Activated naive CD8-positive, alpha-beta T cell (primary cell): ENCODE data around the gene CLDN9.

Experiments used
- H3K27ac Mint-ChIP-seq: one replicate; pipeline ENCODE4 v1.8.0; 2021; ENCODE audit warnings: mixed read lengths
- H3K27me3 Mint-ChIP-seq: one replicate; pipeline ENCODE4 v1.8.0; 2021; ENCODE audit warnings: mixed read lengths
- H3K36me3 Mint-ChIP-seq: one replicate; pipeline ENCODE4 v1.8.0; 2021; ENCODE audit warnings: mixed read lengths
- H3K4me1 Mint-ChIP-seq: one replicate; pipeline ENCODE4 v1.8.0; 2021; ENCODE audit warnings: low read depth, mixed read lengths
- H3K4me3 Mint-ChIP-seq: one replicate; pipeline ENCODE4 v1.8.0; 2021; ENCODE audit warnings: mild to moderate bottlenecking, mixed read lengths
- H3K9me3 Mint-ChIP-seq: one replicate; pipeline ENCODE4 v1.8.0; 2021; ENCODE audit warnings: low read depth, mixed read lengths

CLDN9 gene

DNA sequence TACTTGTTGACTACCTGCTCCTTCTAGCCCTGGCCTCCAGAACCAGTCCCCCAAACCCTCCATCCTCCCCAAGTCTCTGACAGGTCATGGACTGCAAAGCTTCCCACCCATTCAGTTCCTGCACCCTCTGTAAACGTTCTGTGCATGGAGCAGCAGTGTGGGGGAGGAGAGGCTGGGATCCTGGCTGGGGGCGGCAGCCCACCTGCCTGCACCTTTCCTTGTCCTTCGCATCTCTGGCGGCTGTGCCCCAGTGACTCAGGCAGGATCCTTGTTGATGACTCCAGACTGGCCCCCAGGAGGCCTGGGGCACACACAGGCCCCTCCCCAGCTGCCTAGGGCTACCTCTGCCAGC is 30.8 kb upstream of the CLDN9 start:
- Mint-ChIP-seq H3K9me3 (no peaks in the 10 kb centered on the region), H3K27me3 (no peaks in the 10 kb centered on the region), H3K4me1 (peaks cover 5% of the 10 kb centered on the region), H3K4me3 (peak overlapping the region; percentile 82), H3K36me3 (no peaks in the 10 kb centered on the region), H3K27ac (peak overlapping the region; percentile 71)

DNA sequence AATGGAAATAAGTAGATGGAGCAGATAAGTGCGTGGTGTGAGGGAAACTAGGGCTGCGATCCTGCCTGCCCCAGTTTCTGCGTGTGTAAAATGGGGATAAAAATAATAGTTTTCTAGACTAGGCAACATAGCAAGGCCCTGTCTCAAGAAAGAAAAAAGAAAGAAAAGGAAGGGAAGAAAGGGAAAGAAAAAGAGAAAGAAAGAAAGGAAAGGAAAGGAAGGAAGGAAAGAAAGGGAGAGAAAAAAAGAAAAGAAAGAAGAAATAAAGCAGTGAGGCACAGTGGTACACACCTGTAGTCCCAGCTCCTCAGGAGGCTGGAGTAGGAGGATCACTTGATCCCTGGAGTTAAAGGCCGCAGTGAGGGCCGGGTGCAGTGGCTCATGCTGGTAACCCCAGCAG is 30.3 kb upstream of the CLDN9 start:
- Mint-ChIP-seq H3K36me3 (no peaks in the 10 kb centered on the region), H3K4me1 (peaks cover 5% of the 10 kb centered on the region), H3K27me3 (no peaks in the 10 kb centered on the region), H3K9me3 (no peaks in the 10 kb centered on the region), H3K27ac (no peak overlapping the region), H3K4me3 (peak overlapping the region; percentile 30)

DNA sequence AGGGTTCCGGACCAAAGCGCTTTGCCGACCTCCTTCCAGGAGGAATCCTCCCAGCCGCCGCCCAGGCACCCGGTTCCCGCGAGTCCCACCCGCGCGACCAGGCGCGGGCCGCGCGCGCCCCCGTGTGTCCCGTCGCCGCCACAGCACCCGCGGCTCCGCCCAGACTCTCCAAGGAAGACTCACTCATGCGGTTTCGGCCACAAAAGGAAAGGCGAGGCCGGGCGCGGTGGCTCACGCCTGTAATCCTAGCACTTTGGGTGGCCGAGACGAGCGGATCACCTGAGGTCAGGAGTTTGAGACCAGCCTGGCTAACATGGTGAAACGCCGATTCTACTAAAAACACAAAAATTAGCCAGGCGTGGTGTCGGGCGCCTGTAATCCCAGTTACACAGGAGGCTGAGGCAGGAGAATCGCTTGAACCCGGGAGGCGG is 29.0 kb upstream of the CLDN9 start:
- Mint-ChIP-seq H3K9me3 (no peaks in the 10 kb centered on the region), H3K27me3 (no peaks in the 10 kb centered on the region), H3K36me3 (no peaks in the 10 kb centered on the region), H3K4me3 (peak overlapping the region; percentile 38), H3K27ac (no peak overlapping the region), H3K4me1 (peaks cover 5% of the 10 kb centered on the region)

DNA sequence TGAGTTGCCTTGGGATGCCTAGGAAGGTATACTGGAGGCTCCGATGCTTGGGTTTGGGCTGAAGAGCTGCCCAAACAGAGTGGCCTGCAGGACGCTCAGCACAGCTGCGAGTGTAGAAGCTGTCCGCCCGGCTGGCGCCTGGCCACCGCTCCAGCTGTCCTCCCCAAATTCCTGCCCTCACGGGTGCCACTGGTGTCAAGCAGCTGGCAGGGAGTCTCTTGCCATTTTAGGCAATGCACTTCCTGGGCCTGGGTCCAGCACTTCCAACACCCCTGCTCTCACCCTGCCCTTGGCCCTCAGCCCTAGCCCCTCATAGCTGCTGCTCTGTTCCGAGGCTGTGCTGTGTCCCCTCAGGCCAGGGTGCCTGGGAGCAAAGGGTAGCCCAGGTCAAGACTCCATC is 27.3 kb upstream of the CLDN9 start:
- H3K36me3 Mint-ChIP-seq: no peaks in the 10 kb centered on the region
- no peak overlapping the region for H3K4me3 Mint-ChIP-seq
- H3K27ac Mint-ChIP-seq: no peak overlapping the region
- H3K27me3 Mint-ChIP-seq: no peaks in the 10 kb centered on the region
- peaks cover 5% of the 10 kb centered on the region for H3K4me1 Mint-ChIP-seq
- H3K9me3 Mint-ChIP-seq: no peaks in the 10 kb centered on the region

DNA sequence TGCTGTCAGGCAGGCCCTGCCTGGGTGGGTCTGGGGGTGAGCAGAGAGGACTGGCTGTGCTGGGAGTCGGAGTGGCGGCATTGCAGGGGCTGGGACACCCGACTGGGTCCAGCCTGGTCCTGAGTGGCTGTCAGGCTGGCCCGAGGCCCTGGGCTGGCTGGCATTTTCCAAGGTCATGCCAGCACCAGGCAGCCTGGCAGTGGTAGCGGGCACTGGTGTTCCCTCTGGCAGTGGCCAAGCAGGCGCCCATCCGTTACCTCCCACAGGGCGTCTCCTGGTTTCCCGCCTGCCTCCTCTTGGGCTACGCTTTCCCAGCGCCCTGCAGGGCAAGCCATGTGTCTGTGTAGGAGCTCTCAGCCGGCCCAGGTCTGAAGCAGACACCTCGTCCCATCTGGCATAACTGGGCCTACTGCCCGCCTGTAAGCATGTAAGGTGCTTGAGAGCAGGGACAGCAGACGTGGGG is 26.8 kb upstream of the CLDN9 start:
- Mint-ChIP-seq H3K36me3 (no peaks in the 10 kb centered on the region), H3K27ac (no peak overlapping the region), H3K4me3 (no peak overlapping the region), H3K27me3 (no peaks in the 10 kb centered on the region), H3K9me3 (no peaks in the 10 kb centered on the region), H3K4me1 (peaks cover 5% of the 10 kb centered on the region)

DNA sequence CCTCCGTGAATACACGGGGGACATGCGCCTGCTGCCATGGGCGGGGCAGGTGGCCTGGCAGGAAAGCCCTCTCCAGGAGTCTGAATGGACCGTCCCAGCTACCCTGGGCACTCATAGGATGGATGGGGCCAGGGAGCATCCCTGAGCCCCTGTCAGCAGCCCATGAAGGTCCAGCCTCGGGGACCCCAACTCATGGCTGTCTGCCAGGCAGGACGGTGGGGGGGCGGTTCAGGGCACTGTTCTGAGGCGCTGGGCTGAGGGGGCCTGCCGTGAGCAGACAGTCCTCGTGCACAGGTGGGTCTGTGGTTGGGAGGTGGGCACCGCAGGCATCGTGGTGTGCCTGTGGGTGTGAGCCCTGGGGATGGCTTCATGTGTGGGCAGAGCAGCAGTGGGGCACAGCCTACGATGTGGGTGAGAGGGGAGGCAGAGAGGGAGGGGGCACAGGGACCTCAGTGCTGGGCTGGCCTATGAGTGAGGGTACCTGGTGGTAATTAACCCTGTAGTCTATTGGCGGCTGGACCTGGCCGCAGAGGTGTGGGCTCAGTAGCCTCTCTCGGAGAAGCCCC is 26.0 kb upstream of the CLDN9 start:
- H3K9me3 Mint-ChIP-seq: no peaks in the 10 kb centered on the region
- no peaks in the 10 kb centered on the region for H3K27me3 Mint-ChIP-seq
- H3K27ac Mint-ChIP-seq: no peak overlapping the region
- no peak overlapping the region for H3K4me3 Mint-ChIP-seq
- no peaks in the 10 kb centered on the region for H3K36me3 Mint-ChIP-seq
- H3K4me1 Mint-ChIP-seq: peaks cover 2% of the 10 kb centered on the region

DNA sequence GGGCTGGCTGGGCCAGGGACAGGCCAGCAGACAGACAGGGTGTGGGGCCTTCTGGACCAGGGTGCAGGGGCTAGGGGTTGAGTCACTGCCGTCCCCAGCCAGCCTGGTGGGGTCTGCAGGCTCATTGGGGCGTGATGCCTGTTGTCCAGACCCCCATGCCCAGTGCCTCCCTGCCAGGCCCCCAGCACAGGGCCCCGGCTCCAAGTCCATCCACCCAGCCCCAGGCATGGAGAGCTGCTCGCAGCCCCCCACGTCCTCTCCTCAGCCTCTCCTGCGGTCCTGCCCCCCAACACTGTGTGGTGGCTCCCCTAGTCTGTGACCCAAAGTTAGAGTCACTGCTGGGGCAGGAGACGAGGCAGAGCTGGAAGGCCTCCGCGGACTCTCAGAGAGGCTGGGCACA is 25.4 kb upstream of the CLDN9 start:
- no peaks in the 10 kb centered on the region for H3K27me3 Mint-ChIP-seq
- H3K9me3 Mint-ChIP-seq: no peaks in the 10 kb centered on the region
- H3K4me3 Mint-ChIP-seq: no peak overlapping the region
- peaks cover 1% of the 10 kb centered on the region for H3K4me1 Mint-ChIP-seq
- no peaks in the 10 kb centered on the region for H3K36me3 Mint-ChIP-seq
- no peak overlapping the region for H3K27ac Mint-ChIP-seq

DNA sequence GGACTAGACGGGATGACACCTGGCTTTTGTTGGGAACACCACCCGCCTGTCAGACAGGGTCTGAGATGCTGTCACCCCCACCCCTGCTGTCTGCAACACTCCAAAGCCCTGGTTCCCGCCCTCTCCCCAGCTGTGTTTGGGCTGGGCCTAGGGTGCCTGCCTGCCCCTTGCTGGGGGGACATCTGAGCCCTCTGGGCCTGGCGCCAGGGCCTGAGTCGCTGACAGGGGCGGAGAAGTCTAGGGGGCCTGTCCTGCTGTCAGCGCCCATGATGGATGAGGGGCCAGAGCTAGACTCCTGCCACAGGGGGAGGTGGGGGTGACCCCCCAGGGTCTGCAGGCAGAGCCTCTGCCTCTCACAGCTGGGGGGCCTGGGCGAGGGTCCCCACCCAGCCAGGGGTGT is 24.9 kb upstream of the CLDN9 start:
- Mint-ChIP-seq H3K4me1 (peaks cover 1% of the 10 kb centered on the region), H3K36me3 (no peaks in the 10 kb centered on the region), H3K27me3 (no peaks in the 10 kb centered on the region), H3K9me3 (no peaks in the 10 kb centered on the region), H3K4me3 (no peak overlapping the region), H3K27ac (no peak overlapping the region)

DNA sequence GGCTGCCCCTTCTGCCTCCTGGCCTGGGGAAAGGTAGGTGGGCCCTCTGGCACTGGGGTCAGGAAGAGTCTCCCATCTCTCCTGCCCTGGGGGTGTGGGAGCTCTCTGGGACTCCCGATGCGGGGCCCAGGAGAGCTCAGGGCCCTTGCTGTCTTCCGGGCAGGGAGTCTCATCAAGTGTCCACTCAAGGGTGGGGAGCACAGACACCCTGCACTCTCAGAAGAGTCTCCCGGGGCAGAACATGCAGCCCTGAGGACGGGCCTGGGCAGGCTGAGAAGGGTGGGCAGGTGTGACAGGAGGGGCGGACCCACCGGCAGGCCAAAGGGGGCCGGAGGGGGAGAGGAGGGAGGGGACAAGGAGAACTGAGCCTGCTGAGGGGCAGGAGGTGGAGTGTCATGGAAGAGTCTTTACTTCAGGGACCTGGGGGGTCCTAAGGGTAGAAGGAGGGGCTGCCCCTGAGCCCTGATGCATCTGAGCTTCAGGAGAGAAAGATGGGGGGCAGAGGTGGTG is 24.1 kb upstream of the CLDN9 start:
- Mint-ChIP-seq H3K4me1 (no peaks in the 10 kb centered on the region), H3K27me3 (no peaks in the 10 kb centered on the region), H3K27ac (no peak overlapping the region), H3K4me3 (no peak overlapping the region), H3K9me3 (no peaks in the 10 kb centered on the region), H3K36me3 (no peaks in the 10 kb centered on the region)

DNA sequence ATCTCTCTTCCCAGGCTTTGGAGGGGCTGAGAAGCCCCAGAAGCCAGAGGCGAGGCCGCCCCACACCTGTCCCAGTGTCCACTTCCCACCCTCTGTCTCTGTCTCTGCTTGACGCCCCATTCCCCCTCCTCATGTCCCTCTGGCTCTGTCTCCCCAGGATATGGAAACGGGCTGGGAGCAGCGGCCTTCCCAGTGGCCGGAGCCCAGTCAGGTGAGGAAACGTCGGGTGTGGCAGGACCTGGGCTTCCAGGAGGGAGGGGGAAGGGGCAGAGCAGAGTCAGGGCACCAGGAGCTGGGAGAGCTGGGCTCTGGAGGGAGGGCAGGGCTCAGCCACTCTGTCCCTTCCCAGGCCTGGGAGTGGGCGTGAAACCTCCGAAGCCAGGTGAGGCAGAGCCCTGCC is 21.8 kb upstream of the CLDN9 start:
- Mint-ChIP-seq H3K9me3 (no peaks in the 10 kb centered on the region), H3K27ac (no peak overlapping the region), H3K4me1 (no peaks in the 10 kb centered on the region), H3K36me3 (no peaks in the 10 kb centered on the region), H3K4me3 (no peak overlapping the region), H3K27me3 (no peaks in the 10 kb centered on the region)

DNA sequence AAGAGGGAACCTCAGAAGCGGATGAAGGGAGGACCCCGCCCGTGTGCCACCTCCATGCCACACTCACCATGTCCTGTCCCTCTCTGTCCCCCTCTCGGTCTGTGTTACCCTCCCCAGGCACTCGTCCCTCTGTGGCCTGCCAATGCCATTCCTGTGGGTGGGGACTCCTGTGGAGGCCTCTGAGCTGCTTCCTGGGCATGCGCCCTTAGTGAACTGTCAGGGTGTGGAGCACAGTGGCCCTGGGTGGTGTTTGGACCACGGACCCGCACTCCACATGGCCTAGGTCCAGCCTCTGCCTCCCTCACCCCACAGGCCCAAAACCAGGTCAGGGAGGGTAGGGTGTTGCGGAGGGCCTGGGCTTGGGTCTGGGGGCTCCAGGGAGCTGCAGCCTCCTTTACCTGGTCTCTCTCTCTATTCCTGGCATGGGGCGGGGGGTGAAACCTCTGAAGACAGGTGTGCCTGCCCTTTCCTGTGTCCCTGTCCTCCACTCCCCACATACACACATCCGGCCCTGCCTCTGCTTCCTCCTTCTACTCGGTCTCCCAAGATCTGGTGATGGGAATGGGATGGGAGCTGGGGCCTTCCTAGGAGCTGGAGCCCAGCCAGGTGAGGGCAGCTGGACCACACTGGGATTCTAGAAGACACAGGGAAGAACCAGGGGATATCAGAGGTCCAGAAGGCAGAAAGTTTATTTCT is 21.0 kb upstream of the CLDN9 start:
- Mint-ChIP-seq H3K36me3 (no peaks in the 10 kb centered on the region), H3K27ac (no peak overlapping the region), H3K4me1 (no peaks in the 10 kb centered on the region), H3K4me3 (no peak overlapping the region), H3K9me3 (no peaks in the 10 kb centered on the region), H3K27me3 (no peaks in the 10 kb centered on the region)

DNA sequence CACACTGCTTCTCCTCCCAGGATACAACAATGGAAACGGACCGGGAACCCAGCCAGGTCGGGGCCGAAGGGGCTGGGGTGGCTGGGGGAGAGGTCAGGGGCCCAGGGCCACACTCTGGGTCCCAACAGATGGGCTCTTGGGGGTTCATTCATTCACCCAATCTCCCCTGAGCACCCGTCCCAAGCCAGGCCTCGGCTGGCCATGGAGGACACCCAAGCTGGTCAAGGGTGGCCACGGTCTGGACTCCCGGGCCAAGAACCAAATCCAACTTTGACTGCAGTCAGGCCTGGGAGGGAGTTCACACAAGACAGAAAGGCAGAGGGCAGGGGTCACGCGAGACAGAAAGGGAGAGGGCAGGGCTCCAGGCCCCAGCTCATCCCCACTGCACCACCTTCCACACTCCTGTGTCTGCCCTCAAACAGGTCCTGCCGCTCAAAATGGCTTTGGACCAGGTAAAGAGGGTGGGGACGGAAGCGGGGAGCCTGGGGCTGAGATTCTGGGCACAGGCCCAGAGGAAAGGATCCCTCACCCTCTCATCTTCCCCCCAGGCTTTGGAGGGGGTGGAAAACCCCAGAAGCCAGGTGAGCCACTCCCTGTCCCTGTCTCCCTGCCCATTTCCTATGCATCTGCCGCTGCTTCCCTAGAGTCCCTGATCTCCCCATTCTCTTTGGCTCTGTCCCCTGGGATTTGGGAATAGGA is 20.2 kb upstream of the CLDN9 start:
- Mint-ChIP-seq H3K4me1 (no peaks in the 10 kb centered on the region), H3K9me3 (no peaks in the 10 kb centered on the region), H3K36me3 (no peaks in the 10 kb centered on the region), H3K27me3 (no peaks in the 10 kb centered on the region), H3K4me3 (no peak overlapping the region), H3K27ac (no peak overlapping the region)

DNA sequence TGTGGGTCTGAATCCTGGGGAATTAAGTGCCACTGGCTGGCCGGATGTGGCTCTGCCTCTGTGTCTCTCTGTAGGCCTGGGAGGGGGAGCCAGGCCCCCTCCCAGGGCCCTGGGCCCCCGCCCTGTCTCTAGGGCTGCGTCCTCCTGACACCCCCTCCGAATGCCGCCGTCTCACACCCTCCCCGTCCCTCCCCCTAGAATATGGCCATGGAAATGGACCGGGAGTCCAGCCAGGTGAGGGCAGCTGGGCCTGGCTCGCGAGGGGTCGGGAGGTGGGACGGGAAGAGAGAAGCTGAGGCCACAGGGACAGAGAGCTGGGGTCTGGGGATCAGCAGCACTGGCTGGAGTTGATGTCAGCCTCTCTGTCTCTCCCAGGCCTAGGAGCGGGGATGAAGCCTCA is 16.4 kb upstream of the CLDN9 start:
- Mint-ChIP-seq H3K9me3 (no peaks in the 10 kb centered on the region), H3K36me3 (no peaks in the 10 kb centered on the region), H3K4me3 (no peak overlapping the region), H3K27me3 (no peaks in the 10 kb centered on the region), H3K27ac (no peak overlapping the region), H3K4me1 (no peaks in the 10 kb centered on the region)

DNA sequence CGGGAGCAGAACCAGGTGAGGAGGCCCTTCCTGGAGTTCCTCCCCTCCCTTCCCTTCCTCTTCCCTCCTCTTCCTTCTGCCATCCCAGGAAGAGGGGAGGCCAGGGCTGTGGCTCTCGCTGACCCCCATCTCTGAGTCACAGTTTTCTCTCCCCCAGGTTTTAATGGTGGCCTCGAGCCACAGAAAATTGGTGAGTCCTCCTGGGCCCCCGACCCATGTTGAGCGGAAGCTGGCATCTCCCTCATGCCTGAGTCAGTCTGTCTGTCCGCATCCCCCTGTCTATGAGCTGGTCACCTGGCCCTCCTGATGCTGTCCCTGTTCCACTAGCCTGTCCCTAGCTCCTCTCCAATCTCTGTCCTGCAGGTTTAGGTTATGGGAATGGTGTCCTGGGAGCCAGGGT is 12.8 kb upstream of the CLDN9 start:
- peaks cover 3% of the 10 kb centered on the region for H3K4me1 Mint-ChIP-seq
- no peaks in the 10 kb centered on the region for H3K9me3 Mint-ChIP-seq
- H3K27ac Mint-ChIP-seq: no peak overlapping the region
- no peaks in the 10 kb centered on the region for H3K36me3 Mint-ChIP-seq
- H3K4me3 Mint-ChIP-seq: no peak overlapping the region
- H3K27me3 Mint-ChIP-seq: no peaks in the 10 kb centered on the region

DNA sequence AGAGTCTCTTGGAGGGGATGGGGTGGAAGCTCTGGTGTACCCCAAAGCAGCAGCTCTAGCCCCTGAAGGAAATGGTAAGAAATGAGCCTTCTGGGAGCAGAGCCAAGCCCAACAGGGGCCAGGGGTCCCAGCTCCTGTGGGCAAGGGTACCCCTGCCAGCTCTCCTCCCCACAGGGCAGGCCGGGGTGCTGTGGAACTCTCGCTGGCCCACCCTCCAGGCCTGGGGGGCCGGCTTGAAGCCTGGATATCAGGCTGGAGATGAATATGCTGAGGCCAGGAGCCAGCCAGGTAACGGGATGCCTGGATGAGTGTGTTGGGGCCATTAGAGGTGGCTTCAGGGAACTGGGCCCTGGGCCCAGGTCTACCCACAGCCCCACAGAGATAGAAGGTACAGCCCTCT is 12.2 kb upstream of the CLDN9 start:
- H3K4me1 Mint-ChIP-seq: peaks cover 4% of the 10 kb centered on the region
- H3K27me3 Mint-ChIP-seq: no peaks in the 10 kb centered on the region
- no peak overlapping the region for H3K27ac Mint-ChIP-seq
- H3K4me3 Mint-ChIP-seq: no peak overlapping the region
- no peaks in the 10 kb centered on the region for H3K36me3 Mint-ChIP-seq
- H3K9me3 Mint-ChIP-seq: no peaks in the 10 kb centered on the region
